ENCODE measurements around the gene ADAMTS17.
"Not testable (repeated sequence)": the region's sequence is repeated elsewhere in the genome, so short reads cannot be mapped to it uniquely, and the experiment has no call there.

Gene ADAMTS17

GRCh38 chr15:99983886-99984286, 357.9 kb downstream of the ADAMTS17 start:
- no peak for DNase-seq

DNA sequence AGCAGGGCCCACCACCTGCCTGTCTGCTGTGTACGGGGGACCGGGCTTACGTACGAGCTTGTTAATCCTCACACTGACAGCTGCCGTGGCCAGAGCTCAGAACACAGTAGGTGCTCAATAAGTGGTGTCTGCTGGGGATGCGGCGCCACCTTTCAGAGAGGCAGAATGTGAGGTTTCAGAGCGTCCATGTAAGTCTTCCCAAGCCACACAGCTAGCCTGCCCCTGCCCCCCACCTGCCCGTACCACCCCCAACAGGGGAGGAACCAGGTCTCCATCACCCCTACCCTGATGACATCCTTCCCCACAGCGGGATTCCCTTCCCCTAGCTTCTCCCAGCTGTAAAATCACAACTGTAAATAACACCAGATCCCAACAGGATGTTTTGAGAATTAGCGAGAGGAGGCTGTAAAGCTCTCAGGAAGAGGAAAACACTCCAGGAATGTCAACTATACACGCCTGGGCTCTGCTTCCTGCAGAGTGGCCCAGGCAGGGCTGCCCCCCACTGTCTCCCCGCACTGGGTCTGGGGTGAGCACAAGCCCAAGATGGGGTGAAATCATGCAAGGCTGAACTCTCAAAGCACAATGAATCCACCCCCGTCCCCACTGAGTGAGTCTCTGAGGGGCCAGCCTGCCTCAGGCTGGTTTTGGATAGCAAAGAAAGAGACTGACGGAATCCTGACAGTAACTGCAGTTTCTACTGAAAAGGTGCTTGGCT, 358.4 kb downstream of the ADAMTS17 start:
- no peak for DNase-seq

GRCh38 chr15:99982662-99983061, 359.1 kb downstream of the ADAMTS17 start:
- no peak for DNase-seq

GRCh38 chr15:99981839-99982658, 359.7 kb downstream of the ADAMTS17 start:
- DNase-seq = no peak

- no peak for DNase-seq
These were observed 360.6 kb downstream of the ADAMTS17 start for GRCh38 chr15:99981191-99981647.

DNA sequence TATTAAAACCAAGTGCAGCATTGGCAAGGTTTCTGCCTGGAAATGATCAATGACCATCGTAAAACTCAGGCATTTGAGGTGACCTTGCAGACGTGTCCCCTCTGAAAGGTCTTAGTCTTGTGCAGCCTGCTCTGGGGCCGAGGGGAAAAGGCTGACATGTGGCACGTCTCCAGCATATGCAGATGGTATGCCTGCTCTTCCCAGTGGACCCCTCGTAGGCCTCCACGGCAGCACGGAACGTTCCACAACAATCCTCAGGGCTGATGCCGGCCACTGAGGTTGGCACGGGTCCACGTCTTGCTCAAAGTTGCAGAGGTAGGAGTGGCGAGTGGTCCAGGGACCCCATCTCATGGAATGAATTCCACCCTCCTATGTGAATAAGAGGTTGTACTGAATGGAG, 361.0 kb downstream of the ADAMTS17 start:
- DNase-seq = no peak

DNA sequence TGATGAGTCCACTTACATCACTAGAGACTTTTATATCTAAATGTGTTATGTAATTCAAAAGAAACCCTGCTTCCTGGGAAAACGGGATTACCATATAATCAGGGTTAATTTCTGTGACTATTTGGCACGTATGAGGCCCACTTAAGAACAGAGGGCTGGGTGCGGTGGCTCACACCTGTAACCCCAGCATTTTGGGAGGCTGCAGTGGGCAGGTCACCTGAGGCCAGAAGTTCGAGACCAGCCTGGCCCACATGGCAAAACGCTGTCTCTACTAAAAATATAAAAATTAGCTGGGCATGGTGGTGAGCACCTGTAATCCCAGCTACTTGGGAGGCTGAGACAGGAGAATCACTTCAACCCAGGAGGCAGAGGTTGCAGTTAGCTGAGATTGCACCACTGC, 361.9 kb downstream of the ADAMTS17 start:
- DNase-seq = not testable (repeated sequence)

DNA sequence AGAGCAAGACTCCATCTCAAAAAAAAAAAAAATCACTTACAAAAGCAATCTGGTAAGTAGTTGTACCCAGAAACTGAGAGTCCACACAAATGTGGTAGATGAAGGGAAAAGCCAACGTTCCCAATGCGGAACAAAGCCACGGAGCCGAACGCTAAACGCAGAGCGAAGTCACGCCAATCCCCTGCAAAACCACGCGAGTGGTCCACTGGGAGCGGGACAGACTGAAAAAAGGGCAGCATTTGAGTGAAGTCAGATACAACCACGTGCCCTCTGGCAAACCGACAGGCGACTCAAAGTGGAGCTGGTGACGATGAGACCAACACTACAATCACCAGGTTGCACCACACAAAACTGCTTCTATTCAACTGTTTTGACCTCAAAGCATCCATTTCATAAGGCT, 362.4 kb downstream of the ADAMTS17 start:
- DNase-seq = no peak

DNA sequence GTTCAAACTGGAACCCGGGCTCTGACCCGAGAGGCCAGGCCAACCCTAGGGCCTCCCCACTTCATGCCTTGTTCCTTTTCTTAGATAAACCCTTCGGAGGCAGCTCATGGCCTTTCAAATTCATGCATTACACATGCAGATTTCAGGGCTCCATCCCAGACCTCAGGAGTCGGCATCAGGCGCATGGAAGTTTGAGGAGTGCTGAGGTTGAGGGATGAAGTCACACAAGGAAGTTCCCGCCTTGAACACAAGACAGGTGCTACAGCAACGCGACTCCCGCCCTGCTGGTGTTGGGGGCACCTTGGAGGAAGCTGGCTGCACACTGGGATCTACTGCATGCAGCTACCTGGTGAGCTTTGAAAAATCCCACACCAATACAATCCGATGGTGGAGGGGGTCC, 363.3 kb downstream of the ADAMTS17 start:
- no peak for DNase-seq

DNA sequence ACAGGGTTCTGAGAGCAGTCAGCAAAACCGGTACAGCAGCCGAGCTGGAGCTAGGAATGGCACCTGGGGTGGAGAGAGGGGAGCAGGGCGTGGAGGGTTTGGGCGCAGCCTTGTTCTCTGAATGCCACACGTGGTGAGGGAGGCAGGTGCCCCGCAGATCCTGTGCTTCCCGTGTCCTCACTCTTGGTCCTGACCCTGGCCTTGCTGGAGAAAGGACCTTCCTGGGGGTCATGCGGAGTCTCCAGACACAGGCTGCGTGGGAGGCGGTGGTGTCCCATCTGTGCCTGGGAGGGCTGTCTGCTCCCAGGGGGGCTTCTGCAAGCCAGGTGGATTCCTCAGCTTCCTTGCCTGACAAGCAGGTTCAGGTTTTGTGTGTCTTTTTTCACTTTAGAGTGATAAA, 363.8 kb downstream of the ADAMTS17 start:
- no peak for DNase-seq

DNA sequence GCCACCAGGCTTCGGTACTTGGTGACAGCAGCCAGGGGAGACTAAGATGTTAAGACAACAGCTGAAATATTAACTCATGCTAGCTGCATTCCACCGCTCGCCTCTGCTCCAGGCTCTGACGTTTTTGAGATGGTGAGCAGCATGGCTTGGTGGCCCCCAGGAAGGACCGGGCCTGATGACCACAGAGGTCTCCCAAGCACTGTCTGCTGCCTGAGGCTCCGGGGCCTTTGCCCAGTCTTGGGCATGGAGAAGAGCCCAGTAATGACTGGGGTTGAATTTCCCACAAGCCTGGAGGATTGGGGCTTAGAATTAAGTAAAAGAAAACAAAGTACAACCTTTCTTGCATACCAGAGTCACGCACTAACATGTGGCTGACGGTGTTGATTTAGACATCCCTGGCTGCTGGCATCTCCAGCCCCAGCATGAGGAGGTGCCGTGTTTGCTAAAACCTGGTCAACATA, 364.9 kb downstream of the ADAMTS17 start:
- no peak for DNase-seq

DNA sequence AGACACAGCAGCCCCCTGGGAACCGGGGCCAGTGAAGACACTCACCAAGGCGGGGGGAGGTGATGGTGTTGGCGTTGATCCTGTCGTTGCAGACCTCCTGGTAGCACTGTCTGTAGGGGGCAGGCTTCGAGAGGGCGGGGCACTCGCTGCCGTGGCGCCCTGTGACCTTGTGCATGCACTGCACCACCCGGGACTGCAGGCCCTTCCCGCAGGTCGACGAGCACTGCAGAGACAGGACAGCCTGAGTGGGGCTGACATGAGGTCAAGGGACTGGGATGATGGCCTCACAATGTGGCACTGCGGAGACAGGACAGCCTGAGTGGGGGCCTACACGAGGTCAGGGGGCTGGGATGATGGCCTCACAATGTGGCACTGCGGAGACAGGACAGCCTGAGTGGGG, 365.8 kb downstream of the ADAMTS17 start:
- no peak for DNase-seq

- no peak for DNase-seq
These were observed 367.5 kb downstream of the ADAMTS17 start for GRCh38 chr15:99974246-99974645.

- DNase-seq = no peak
These were observed 368.4 kb downstream of the ADAMTS17 start for GRCh38 chr15:99973351-99973750.

DNA sequence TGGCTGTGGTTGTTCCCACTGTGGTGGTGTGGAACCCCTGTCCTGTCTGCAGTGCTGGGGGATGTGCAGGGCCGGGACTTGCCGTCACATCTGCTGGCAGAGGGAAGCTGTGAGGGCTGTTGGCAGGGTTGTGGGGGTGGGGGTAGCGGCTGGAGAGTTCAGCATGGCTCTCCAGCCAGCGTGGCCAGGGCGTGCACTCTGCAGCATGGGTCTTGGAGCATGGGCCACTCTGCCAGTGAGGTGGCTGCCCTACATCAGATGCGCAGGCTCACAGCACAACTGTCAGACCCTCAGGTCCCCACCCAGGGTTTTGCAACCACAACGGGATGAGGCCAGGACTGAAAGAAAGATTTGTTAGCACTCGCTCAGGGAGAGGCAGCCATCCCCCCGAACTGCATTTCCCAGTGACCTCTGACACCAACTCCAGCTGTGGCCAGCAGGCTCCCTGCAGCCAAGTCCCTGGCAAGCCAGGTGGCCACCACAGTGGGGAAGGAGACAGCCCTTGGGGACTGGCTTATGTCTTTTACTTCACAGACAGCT, 370.8 kb downstream of the ADAMTS17 start:
- no peak for DNase-seq

- DNase-seq = no peak
These were observed 372.4 kb downstream of the ADAMTS17 start for GRCh38 chr15:99969261-99969920.

GRCh38 chr15:99967841-99968371, 373.9 kb downstream of the ADAMTS17 start:
- DNase-seq = no peak

DNA sequence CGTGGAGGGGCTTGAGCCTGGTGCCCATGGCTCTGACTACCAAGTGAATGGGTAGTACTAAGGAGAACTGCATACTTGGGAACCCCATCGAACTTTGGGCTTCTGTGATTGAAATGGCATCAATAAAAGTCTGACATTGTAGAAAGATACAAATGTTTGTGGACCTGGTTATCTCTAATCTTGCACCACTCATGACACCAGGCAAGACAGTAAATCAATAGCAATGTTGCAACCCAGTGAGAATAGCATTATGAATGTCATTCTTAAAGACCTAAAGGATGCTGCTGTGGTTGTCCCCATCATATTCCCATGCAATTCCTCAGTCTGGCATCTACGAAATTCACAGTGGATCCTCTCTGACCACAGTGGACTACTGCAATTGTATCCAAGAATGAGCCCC, 375.0 kb downstream of the ADAMTS17 start:
- no peak for DNase-seq

GRCh38 chr15:99965376-99965775, 376.4 kb downstream of the ADAMTS17 start:
- DNase-seq = no peak

DNA sequence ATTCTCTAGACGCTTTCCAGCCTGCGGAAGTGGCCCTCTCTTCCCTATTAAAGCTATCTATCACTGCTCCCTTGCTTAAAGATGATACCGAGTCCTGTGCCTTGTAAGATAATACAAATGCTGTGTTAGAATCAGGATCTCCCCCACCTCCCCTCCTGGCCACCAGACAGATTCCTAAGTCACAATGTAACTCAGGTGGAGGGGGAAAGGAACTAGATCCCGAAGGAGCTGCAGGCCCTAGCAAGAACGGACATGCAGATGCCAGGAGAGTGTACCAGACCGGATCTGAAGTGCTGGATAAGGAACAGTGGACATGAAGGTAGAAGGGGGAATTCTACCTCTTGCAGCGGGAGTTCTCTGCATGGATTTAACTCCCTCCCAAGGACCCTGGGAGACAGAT, 377.8 kb downstream of the ADAMTS17 start:
- no peak for DNase-seq

GRCh38 chr15:99963096-99963825, 378.5 kb downstream of the ADAMTS17 start:
- no peak for DNase-seq

- DNase-seq = no peak
These were observed 379.7 kb downstream of the ADAMTS17 start for GRCh38 chr15:99962006-99962561.
